ENCODE measurements around the gene UBAP1L.
"Not testable (repeated sequence)": the region's sequence is repeated elsewhere in the genome, so short reads cannot be mapped to it uniquely, and the experiment has no call there.

The UBAP1L gene

GRCh38 chr15:65062061-65062460, 52.9 kb downstream of the UBAP1L start:
- DNase-seq: no peak

- no peak for DNase-seq
Measured at GRCh38 chr15:65060641-65061397, 54.2 kb downstream of the UBAP1L start.

- DNase-seq: no peak
Measured at GRCh38 chr15:65059931-65060596, 54.9 kb downstream of the UBAP1L start.

GRCh38 chr15:65059369-65059750, 55.6 kb downstream of the UBAP1L start:
- no peak for DNase-seq

GRCh38 chr15:65058394-65059368, 56.3 kb downstream of the UBAP1L start:
- no peak for DNase-seq

- no peak for DNase-seq
Measured at GRCh38 chr15:65057549-65057940, 57.5 kb downstream of the UBAP1L start.

GRCh38 chr15:65056868-65057548, 58.0 kb downstream of the UBAP1L start:
- DNase-seq: no peak

GRCh38 chr15:65056106-65056505, 58.9 kb downstream of the UBAP1L start:
- DNase-seq: no peak

- no peak for DNase-seq
Measured at GRCh38 chr15:65055201-65055870, 59.7 kb downstream of the UBAP1L start.

- peak; percentile 50 for DNase-seq
Measured at GRCh38 chr15:65054333-65055200, 60.4 kb downstream of the UBAP1L start.

- no peak for DNase-seq
Measured at GRCh38 chr15:65052956-65053355, 62.0 kb downstream of the UBAP1L start.

GRCh38 chr15:65051266-65051665, 63.7 kb downstream of the UBAP1L start:
- DNase-seq: no peak

- no peak for DNase-seq
Measured at GRCh38 chr15:65050270-65050669, 64.7 kb downstream of the UBAP1L start.

GRCh38 chr15:65049418-65049840, 65.6 kb downstream of the UBAP1L start:
- DNase-seq: peak; percentile 89

GRCh38 chr15:65048241-65048640, 66.8 kb downstream of the UBAP1L start:
- DNase-seq: no peak

- DNase-seq: no peak
Measured at GRCh38 chr15:65044724-65045481, 70.1 kb downstream of the UBAP1L start, which contains the start of gene SLC51B. Gene SLC51B, plus strand, starts transcription at chr15:65045387. Its CDS starts 4,618 bp downstream, at chr15:65050005.

GRCh38 chr15:65044218-65044617, 70.8 kb downstream of the UBAP1L start:
- DNase-seq: not testable (repeated sequence)

GRCh38 chr15:65042776-65043327, 72.1 kb downstream of the UBAP1L start:
- DNase-seq: no peak

Data from activated naive CD4-positive, alpha-beta T cell treated with Interleukin-2 at 50 U/mL for 16 hours (primary cell).